IgD-negative memory B cell (primary cell): ENCODE results near the gene MOK. TPM values are rescaled to one million over a fixed set of nuclear protein-coding genes. Genes with fewer than 3 reads are reported as not detected.
"Not testable (repeated sequence)": the region's sequence is repeated elsewhere in the genome, so short reads cannot be mapped to it uniquely, and the experiment has no call there.

Experiments
- H3K27ac Mint-ChIP-seq, 3 donors: one replicate each; pipeline ENCODE4 v1.8.0; 2020 to 2022; ENCODE audit warnings: mild to moderate bottlenecking in 3 of 3, mixed read lengths in 3 of 3, moderate library complexity in 1 of 3
- H3K27me3 Mint-ChIP-seq: one replicate; pipeline ENCODE4 v1.8.0; 2021; ENCODE audit warnings: mixed read lengths
- H3K36me3 Mint-ChIP-seq: one replicate; pipeline ENCODE4 v1.8.0; 2020; ENCODE audit warnings: mild to moderate bottlenecking, mixed read lengths
- H3K4me1 Mint-ChIP-seq, 3 donors: one replicate each; pipeline ENCODE4 v1.8.0; 2020 to 2022; ENCODE audit warnings: mixed read lengths in 3 of 3, mild to moderate bottlenecking in 1 of 3
- H3K4me3 Mint-ChIP-seq, 4 donors: one replicate each; pipeline ENCODE4 v1.8.0; 2020 to 2022; ENCODE audit warnings: mild to moderate bottlenecking in 4 of 4, mixed read lengths in 4 of 4, moderate library complexity in 3 of 4
- H3K9me3 Mint-ChIP-seq, 3 donors: one replicate each; pipeline ENCODE4 v1.8.0; 2020 to 2021; ENCODE audit warnings: mixed read lengths in 3 of 3, mild to moderate bottlenecking in 1 of 3
- polyA plus RNA-seq: library from polyadenylated mRNA; unstranded; fragments of 300-500 nt; fragmentation: Illumina TruSeq; gene quantifications from one replicate; pipeline ENCODE4 v1.2.3, GENCODE V29; 2021

The MOK gene, protein sequence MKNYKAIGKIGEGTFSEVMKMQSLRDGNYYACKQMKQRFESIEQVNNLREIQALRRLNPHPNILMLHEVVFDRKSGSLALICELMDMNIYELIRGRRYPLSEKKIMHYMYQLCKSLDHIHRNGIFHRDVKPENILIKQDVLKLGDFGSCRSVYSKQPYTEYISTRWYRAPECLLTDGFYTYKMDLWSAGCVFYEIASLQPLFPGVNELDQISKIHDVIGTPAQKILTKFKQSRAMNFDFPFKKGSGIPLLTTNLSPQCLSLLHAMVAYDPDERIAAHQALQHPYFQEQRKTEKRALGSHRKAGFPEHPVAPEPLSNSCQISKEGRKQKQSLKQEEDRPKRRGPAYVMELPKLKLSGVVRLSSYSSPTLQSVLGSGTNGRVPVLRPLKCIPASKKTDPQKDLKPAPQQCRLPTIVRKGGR
- 0.43 TPM for polyA plus RNA-seq

GRCh38 chr14:102304611-102305506 lies at the start of gene MOK:
Gene MOK (minus strand): TSS chr14:102305164. CDS start chr14:102304968, 196 bp downstream.
- peak within 1 kb of the TSS; percentile 93 to 99 (median 97) for H3K27ac Mint-ChIP-seq
- peaks cover 3 to 4% (median 4%) of the 10 kb centered on the region in 3 donors for H3K4me1 Mint-ChIP-seq
- peak within 1 kb of the TSS; percentile 82 to 98 (median 94) for H3K4me3 Mint-ChIP-seq
- H3K36me3 Mint-ChIP-seq = no peaks in the 10 kb centered on the region
- H3K27me3 Mint-ChIP-seq = peaks cover 2% of the 10 kb centered on the region
- no peaks in the 10 kb centered on the region for H3K9me3 Mint-ChIP-seq

DNA sequence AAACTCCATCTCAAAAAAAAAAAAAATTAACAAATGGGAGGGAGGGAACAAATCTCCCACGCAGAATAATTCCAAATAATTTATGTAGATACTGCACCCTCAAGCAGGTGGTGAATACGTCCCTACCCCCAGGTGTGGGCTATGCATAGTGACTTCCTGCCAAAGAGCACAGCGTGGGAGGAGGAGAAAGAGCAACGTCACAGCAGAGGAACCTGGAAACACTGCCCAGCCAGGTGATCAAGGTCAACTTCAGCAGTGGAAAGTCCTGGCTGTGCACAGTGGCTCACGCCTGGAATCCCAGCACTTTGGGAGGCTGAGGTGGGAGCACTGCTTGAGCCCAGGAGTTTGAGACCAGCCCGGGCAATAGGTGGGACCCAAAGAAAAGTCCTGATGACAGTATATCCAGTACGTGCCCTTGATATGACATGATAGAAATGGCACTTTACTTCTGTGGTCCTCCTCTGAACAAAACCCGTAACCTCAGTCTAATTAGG lies 48.2 kb upstream of the MOK start:
- Mint-ChIP-seq H3K27ac (no peak overlapping the region), H3K36me3 (peaks cover 15% of the 10 kb centered on the region), H3K9me3 (no peaks in the 10 kb centered on the region), H3K27me3 (no peaks in the 10 kb centered on the region), H3K4me1 (no peaks in the 10 kb centered on the region), H3K4me3 (no peak overlapping the region)

DNA sequence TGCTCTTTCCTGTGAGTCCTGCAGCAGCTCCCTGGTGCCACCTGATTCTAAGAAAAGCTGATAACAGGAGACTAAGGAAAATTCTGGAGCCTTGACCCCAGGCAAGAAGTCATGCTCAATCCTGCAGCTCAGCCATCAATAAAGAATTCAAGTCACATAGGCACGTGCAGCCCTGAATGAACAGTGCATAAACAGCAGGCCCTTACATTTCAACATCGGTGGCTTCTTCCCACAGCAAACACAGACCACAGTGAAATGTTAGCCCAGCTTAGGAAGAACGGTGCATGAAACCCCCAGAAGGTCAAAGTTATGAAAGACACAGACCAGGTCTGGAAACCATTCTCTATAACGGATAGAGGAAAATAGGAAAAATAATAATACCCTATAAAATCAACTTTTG lies 47.2 kb upstream of the MOK start:
- Mint-ChIP-seq H3K27ac (no peak overlapping the region), H3K4me3 (no peak overlapping the region), H3K9me3 (no peaks in the 10 kb centered on the region), H3K36me3 (peaks cover 8% of the 10 kb centered on the region), H3K27me3 (no peaks in the 10 kb centered on the region), H3K4me1 (no peaks in the 10 kb centered on the region)

DNA sequence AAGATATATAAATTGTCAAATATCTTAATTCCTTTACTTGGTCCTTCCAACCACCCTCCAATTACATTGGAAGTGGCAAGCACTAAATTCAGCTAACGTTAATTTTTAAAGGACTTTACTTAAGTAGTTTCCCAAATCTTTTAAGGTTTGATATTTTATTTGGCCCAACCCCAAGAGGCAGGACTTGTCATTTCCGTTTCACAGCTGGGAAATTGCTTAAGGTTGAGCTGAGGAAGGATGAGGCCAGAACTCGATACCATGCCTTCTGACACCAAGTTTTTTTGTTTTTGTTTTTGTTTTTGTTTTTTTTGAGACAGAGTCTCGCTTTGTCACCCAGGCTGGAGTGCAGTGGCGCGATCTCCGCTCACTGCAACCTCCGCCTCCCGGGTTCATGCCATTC lies 46.6 kb upstream of the MOK start:
- not testable (repeated sequence) for H3K9me3 Mint-ChIP-seq, H3K27ac Mint-ChIP-seq, H3K4me1 Mint-ChIP-seq, H3K27me3 Mint-ChIP-seq, H3K4me3 Mint-ChIP-seq, H3K36me3 Mint-ChIP-seq

- H3K9me3 Mint-ChIP-seq = no peaks in the 10 kb centered on the region
- peaks cover 6% of the 10 kb centered on the region for H3K36me3 Mint-ChIP-seq
- no peak overlapping the region for H3K4me3 Mint-ChIP-seq
- no peaks in the 10 kb centered on the region for H3K27me3 Mint-ChIP-seq
- H3K4me1 Mint-ChIP-seq = no peaks in the 10 kb centered on the region
- H3K27ac Mint-ChIP-seq = no peak overlapping the region
Measured at GRCh38 chr14:102351023-102351422, 46.1 kb upstream of the MOK start.

GRCh38 chr14:102348376-102348775 lies 43.4 kb upstream of the MOK start:
- Mint-ChIP-seq H3K27ac (no peak overlapping the region), H3K4me1 (no peaks in the 10 kb centered on the region), H3K36me3 (peaks cover 6% of the 10 kb centered on the region), H3K27me3 (no peaks in the 10 kb centered on the region), H3K9me3 (no peaks in the 10 kb centered on the region), H3K4me3 (no peak overlapping the region)

DNA sequence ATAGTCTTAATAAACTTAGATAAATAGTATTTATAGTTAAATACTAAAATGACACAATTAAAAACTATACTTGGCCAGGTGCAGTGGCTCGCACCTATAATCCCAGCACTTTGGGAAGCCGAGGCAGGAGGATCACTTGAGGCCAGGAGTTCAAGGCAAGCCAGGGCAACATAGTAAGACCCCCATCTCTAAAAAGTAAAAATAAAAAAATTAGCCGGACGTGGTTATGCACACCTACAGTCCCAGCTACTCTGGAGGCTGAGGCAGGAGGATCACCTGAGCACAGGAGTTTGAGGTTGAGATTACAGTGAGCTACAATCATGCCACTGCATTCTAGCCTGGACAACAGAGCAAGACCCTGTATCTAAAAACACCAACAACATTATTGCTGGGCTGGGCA lies 41.7 kb upstream of the MOK start:
- Mint-ChIP-seq H3K4me1 (no peaks in the 10 kb centered on the region), H3K4me3 (no peak overlapping the region), H3K36me3 (peaks cover 6% of the 10 kb centered on the region), H3K9me3 (no peaks in the 10 kb centered on the region), H3K27me3 (no peaks in the 10 kb centered on the region), H3K27ac (no peak overlapping the region)

DNA sequence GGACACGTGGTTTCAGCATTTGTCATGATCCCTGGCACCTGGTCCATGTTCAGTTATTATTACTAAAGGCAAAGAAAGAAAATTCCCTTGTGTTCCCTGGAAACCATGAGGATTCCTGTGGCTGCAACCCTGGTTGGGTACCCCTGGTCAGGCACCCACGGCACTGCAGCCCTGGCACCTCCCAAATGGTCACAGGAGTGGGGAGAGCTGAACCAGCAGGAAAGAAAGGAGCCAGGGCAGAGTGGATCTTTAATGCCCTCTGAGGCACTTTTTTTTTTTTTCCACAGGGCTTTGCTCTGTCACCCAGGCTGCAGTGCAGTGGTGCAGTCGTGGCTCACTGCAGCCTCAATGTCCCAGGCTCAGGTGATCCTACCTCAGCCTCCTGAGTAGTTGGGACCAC lies 40.3 kb upstream of the MOK start:
- Mint-ChIP-seq H3K27ac (no peak overlapping the region), H3K27me3 (no peaks in the 10 kb centered on the region), H3K9me3 (no peaks in the 10 kb centered on the region), H3K4me1 (no peaks in the 10 kb centered on the region), H3K36me3 (peaks cover 7% of the 10 kb centered on the region), H3K4me3 (no peak overlapping the region)

DNA sequence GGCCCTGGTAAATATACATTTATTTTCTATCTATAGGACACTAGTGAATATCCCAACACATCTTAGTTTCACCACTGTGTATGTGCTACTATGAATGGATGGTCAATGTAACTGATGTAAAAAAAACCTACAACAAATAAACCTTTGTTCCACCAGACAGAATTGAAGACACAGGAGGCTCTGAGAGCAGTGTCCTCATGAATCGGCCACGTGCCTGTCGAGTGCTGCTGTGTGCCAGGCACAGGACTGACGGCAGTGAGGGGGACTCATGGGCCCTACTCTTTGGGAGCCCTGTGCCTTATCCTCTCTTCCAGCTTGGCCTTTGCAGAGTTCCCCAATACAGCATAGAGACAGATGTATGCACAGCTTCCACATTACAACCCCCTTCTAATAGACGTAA lies 39.5 kb upstream of the MOK start:
- Mint-ChIP-seq H3K36me3 (peaks cover 3% of the 10 kb centered on the region), H3K4me1 (no peaks in the 10 kb centered on the region), H3K4me3 (peak overlapping the region in 2 of 4 donors; percentile 17 to 28), H3K27me3 (no peaks in the 10 kb centered on the region), H3K27ac (peak overlapping the region in 1 of 3 donors; percentile 27), H3K9me3 (no peaks in the 10 kb centered on the region)

- Mint-ChIP-seq H3K27ac (peak overlapping the region in 1 of 3 donors; percentile 27), H3K4me3 (no peak overlapping the region), H3K9me3 (no peaks in the 10 kb centered on the region), H3K27me3 (no peaks in the 10 kb centered on the region), H3K4me1 (no peaks in the 10 kb centered on the region), H3K36me3 (peaks cover 3% of the 10 kb centered on the region)
Measured at GRCh38 chr14:102344084-102344483, 39.1 kb upstream of the MOK start.

DNA sequence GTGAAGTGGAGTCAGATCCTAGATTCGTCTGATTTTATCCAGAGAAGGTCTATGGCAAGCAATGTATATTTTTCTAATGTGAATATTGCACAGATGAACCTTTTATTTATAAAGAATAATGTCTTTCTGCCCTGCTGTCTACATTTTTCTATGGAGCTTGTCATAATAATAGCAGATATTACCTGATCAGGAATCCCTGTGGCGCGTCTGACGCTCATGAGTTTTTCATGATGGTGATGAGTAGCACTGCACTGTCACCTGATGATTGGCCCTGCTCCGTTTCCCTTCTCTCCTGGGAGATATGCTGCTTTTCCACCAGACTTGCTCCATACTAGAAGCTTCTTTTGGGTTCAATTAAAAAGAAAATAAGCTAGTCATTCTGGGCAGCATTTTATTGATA lies 37.3 kb upstream of the MOK start:
- Mint-ChIP-seq H3K9me3 (no peaks in the 10 kb centered on the region), H3K4me3 (no peak overlapping the region), H3K27me3 (no peaks in the 10 kb centered on the region), H3K27ac (no peak overlapping the region), H3K4me1 (peaks cover 0 to 4% (median 0%) of the 10 kb centered on the region in 3 donors), H3K36me3 (peaks cover 8% of the 10 kb centered on the region)

GRCh38 chr14:102341566-102341965 lies 36.6 kb upstream of the MOK start:
- Mint-ChIP-seq H3K27ac (no peak overlapping the region), H3K4me3 (no peak overlapping the region), H3K4me1 (peaks cover 0 to 4% (median 0%) of the 10 kb centered on the region in 3 donors), H3K27me3 (no peaks in the 10 kb centered on the region), H3K9me3 (no peaks in the 10 kb centered on the region), H3K36me3 (peaks cover 8% of the 10 kb centered on the region)

DNA sequence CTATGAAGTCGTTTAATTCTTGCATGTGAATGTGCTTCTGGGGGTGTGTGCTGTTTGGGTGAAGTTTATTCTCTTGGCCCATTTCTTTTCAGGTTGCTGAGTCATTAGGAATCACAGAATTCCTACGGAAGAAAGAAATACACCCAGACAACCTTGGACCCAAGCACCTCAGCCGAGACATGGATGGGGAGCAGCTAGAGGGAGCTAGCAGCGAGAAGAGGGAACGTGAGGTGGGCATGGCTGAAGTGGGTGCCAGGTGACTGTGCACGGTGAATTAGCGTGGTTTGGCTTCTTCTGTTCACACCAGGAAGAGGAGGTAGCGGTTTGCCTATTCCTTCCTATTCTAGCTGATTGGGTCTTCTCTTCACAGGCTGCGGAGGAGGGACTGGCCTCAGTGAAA lies 33.8 kb upstream of the MOK start:
- H3K36me3 Mint-ChIP-seq = peaks cover 11% of the 10 kb centered on the region
- no peak overlapping the region for H3K4me3 Mint-ChIP-seq

GRCh38 chr14:102335163-102335562 lies 30.2 kb upstream of the MOK start:
- Mint-ChIP-seq H3K36me3 (peaks cover 12% of the 10 kb centered on the region), H3K27me3 (no peaks in the 10 kb centered on the region), H3K27ac (no peak overlapping the region), H3K9me3 (no peaks in the 10 kb centered on the region), H3K4me1 (peaks cover 0 to 5% (median 3%) of the 10 kb centered on the region in 3 donors), H3K4me3 (no peak overlapping the region)

More for the DNA sequence above, 33.8 kb upstream of the MOK start:
- no peaks in the 10 kb centered on the region for H3K27me3 Mint-ChIP-seq
- H3K27ac Mint-ChIP-seq = no peak overlapping the region
- no peaks in the 10 kb centered on the region for H3K9me3 Mint-ChIP-seq
- H3K4me1 Mint-ChIP-seq = peaks cover 0 to 5% (median 0%) of the 10 kb centered on the region in 3 donors
